ENCODE results near the gene CD300LG. TPM values are rescaled to one million over a fixed set of nuclear protein-coding genes. Genes with fewer than 3 reads are reported as not detected.
A peak's percentile ranks its signal among the peaks of the same experiment; 100 is the strongest.

The CD300LG gene
- total RNA-seq, 2 donors from 2014 or later, result 0.32 TPM; not detected in 1

DNA sequence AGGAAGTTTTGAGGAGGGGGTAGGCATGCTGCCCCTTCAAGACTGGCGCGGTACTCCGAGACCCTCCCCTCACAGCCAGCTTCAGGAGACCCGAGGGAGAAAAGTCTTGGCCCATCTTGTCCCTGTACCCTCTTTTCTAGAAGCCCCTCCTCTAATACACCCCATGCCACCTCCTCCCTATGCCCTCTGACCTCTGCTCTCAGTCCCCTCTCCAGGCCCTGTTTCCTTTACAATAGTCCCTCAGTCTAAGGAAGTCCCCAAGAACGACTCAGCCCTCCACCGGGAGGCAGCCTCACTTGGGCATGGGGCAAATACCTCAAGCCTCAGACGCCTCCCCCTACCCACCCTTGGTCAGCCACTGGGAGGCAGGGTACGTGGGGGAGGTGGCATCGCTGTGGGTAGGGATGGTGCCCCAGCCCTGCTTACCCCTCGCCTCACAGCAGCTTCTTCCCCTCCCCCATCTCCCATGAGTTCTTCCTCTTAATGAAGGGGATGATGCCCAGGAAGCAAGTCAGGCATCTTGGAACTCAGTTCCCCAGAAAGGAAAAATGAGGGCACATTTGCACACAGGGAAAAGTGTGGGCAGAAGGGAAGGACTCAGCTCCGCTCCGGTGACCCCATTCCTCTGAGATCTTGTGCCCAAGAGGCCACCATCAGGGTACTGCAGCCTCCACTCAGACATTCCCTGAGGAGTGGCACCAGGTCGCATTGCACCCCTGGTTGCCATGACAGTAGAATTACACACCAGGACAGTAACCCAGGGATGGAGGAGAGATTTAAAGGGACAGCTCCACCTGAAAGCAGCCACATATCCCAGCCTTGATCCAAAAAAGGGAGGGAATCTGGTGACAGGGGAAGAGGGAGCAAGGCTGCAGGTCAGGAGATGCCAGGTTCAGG is 54.1 kb downstream of the CD300LG start:
- H3K36me3 ChIP-seq, result no peaks in the 10 kb centered on the region
- no peaks in the 10 kb centered on the region for H3K9me3 ChIP-seq
- intact Hi-C loops (cut with DNase I), result no loop called here
- TF ChIP-seq, protein P1, sequence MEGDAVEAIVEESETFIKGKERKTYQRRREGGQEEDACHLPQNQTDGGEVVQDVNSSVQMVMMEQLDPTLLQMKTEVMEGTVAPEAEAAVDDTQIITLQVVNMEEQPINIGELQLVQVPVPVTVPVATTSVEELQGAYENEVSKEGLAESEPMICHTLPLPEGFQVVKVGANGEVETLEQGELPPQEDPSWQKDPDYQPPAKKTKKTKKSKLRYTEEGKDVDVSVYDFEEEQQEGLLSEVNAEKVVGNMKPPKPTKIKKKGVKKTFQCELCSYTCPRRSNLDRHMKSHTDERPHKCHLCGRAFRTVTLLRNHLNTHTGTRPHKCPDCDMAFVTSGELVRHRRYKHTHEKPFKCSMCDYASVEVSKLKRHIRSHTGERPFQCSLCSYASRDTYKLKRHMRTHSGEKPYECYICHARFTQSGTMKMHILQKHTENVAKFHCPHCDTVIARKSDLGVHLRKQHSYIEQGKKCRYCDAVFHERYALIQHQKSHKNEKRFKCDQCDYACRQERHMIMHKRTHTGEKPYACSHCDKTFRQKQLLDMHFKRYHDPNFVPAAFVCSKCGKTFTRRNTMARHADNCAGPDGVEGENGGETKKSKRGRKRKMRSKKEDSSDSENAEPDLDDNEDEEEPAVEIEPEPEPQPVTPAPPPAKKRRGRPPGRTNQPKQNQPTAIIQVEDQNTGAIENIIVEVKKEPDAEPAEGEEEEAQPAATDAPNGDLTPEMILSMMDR (IDR thresholded peaks at IDR 0.05), result no peak
- peak overlapping the region; percentile 34 for H3K4me3 ChIP-seq
- no peak overlapping the region for H3K9ac ChIP-seq (ENCODE audit: low read depth in 2 of 2, low read length in 2 of 2)
- peaks cover 8% of the 10 kb centered on the region for H3K4me1 ChIP-seq
- no peak overlapping the region for H3K27ac ChIP-seq
- peaks cover 9% of the 10 kb centered on the region for H3K27me3 ChIP-seq
- no peak for DNase-seq

DNA sequence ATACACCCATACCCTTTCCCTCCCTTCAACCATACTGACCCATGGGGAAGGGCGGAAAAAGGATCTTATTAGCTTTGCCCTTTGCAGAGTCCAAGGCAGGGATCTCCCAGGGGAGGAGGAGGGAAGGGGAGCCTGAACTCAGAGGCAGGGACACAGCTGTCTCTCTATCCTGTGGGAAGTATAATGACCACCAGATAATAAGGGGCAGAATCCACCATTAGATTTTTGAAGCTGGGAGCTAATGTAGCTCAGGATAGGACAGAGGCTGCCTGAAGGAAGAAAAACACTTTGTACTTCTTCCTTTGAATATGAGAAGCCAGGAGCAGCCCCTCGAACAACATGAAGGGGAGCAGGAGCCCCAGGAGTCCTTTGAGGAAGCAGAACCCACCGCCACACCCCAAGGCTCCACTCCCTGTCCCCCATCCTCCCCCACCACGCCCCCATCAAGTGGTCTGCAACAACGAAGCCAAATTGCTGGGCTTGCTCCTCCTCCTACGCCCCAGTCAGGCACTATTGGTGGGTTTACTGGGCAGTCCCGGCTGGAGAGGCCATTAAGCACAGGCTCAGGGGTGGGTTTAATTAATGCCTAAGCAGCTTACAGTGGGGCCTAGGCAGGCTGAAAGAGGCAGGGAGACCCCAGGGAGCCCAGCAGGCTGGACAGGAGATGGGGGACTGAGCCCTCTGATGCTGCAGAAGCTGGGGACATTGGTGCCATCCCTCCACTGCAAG is 55.0 kb downstream of the CD300LG start:
- H3K9ac ChIP-seq (ENCODE audit: low read depth in 2 of 2, low read length in 2 of 2), result no peak overlapping the region
- peaks cover 13% of the 10 kb centered on the region for H3K4me1 ChIP-seq
- no peak overlapping the region for H3K27ac ChIP-seq
- H3K36me3 ChIP-seq, result no peaks in the 10 kb centered on the region
- no peak for DNase-seq
- intact Hi-C loops (cut with DNase I), result no loop called here
- TF ChIP-seq, protein P1 (IDR thresholded peaks at IDR 0.05), result no peak
- H3K9me3 ChIP-seq, result no peaks in the 10 kb centered on the region
- H3K27me3 ChIP-seq, result peaks cover 18% of the 10 kb centered on the region
- no peak overlapping the region for H3K4me3 ChIP-seq

DNA sequence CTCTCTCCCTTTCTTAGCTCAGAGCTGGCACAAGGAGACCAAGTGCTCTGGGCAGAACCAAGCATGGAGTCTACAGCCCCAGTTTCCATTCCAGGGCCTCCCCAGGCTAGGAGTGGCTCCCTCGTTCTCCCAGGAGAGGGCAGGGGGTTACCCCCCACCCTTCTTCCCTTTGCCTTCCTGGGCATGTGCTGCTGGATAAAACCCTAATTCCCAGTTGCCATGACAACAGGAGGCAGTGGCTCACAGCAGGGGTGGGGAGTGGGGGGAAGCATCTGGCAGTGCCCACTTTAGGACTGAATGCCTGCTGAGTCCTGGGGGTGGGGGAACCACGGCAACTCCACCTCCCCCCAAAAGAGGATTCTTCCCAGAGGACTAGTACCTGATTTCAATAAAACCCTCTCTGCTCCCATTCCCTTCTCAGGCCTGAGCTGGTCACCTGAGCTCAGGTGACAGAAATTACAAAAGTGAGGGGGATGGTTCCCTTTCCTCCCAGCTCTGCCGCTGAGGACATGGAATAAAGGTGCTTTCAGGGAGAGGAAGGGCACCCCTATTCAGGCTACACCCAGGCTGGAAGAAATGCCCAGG is 58.5 kb downstream of the CD300LG start:
- no peak overlapping the region for H3K27ac ChIP-seq
- TF ChIP-seq, protein P1 (IDR thresholded peaks at IDR 0.05), result no peak
- no peaks in the 10 kb centered on the region for H3K36me3 ChIP-seq
- peaks cover 44% of the 10 kb centered on the region for H3K27me3 ChIP-seq
- H3K9me3 ChIP-seq, result no peaks in the 10 kb centered on the region
- intact Hi-C loops (cut with DNase I), result no loop called here
- H3K4me1 ChIP-seq, result peaks cover 13% of the 10 kb centered on the region
- no peak overlapping the region for H3K9ac ChIP-seq (ENCODE audit: low read depth in 2 of 2, low read length in 2 of 2)
- no peak overlapping the region for H3K4me3 ChIP-seq
- DNase-seq, result no peak

DNA sequence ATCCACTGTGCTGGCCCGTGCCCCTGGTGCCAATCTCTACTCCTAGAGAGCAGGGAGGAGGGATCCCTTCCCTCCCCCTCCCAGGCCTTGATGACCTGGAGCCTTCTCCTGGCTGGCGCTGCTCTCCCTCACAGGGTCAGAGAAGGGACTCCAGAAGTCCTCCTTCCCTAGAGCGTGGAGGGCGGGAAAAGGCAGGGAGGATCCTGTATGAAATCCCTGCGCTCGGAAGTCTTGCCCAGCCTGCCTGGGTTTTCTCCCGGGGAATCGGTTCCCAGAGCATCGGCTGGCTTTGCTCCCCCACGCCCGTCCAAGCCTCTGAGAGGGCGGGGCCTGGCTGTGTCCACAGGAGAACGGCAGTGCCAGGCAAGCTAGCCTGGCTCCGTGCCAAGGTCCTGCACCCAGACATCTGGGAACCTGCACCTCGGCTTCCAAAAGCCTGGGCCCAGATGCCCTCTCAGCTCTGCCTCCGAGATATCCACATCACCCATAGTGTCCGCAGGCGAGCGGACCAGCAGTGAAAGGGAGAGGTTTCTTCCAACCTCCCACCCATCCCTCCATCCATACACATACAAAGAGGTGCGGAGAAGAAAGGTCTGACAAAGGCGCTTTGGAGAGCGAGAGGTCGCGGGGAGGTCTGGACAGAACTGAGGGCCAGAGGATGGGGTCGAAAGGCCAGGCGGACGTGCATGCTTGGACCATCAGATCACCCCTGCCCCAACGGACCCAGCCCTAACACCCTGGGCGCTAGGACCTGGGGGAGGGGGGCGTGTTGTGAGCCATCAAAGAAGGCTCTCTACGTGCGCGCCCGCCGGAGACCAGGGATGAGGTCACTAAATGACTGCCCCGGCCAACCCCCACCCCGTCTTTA is 59.2 kb downstream of the CD300LG start:
- Histone ChIP-seq H3K27me3 (peaks cover 44% of the 10 kb centered on the region), H3K27ac (no peak overlapping the region), H3K4me1 (peaks cover 11% of the 10 kb centered on the region), H3K9me3 (no peaks in the 10 kb centered on the region), H3K4me3 (peak overlapping the region; percentile 43), H3K36me3 (no peaks in the 10 kb centered on the region), H3K9ac (ENCODE audit: low read depth in 2 of 2, low read length in 2 of 2) (peak overlapping the region; percentile 26 to 37)
- DNase-seq, result peak; percentile 58
- TF ChIP-seq, protein P1 (IDR thresholded peaks at IDR 0.05), result no peak
- intact Hi-C loops (cut with DNase I), result no loop called here

Measured in colonic mucosa (tissue), 4 donors.